Upper lobe of right lung (tissue), 1 donor: ENCODE data around the gene SCUBE1. TPM values are rescaled to one million over a fixed set of nuclear protein-coding genes. Genes with fewer than 3 reads are reported as not detected.
A peak's percentile ranks its signal among the peaks of the same experiment; 100 is the strongest.

Experiments used
- ATAC-seq: fragments of 200-7000 bp; cut with Tn5 transposase; one replicate; pipeline ENCODE4 v1.9.1; 2020; ENCODE audit warnings: mild to moderate bottlenecking, moderate library complexity
- DNase-seq: peaks from one replicate; pipeline ENCODE4 v3.0.0-alpha.2; 2020
- H3K27ac ChIP-seq: fragments of 200-600 bp; one replicate; pipeline ENCODE4 v1.8.0; 2022
- H3K27me3 ChIP-seq: fragments of 200-600 bp; one replicate; pipeline ENCODE4 v1.8.0; 2022; ENCODE audit warnings: mild to moderate bottlenecking
- H3K36me3 ChIP-seq: fragments of 200-600 bp; one replicate; pipeline ENCODE4 v1.8.0; 2022
- H3K4me1 ChIP-seq: fragments of 200-600 bp; one replicate; pipeline ENCODE4 v1.8.0; 2022
- H3K4me3 ChIP-seq: fragments of 200-600 bp; one replicate; pipeline ENCODE4 v1.8.0; 2022; ENCODE audit warnings: mild to moderate bottlenecking
- H3K9me3 ChIP-seq: fragments of 200-600 bp; one replicate; pipeline ENCODE4 v1.8.0; 2022
- CTCF ChIP-seq: fragments of 200-600 bp; IDR thresholded peaks from one replicate; pipeline ENCODE4 v1.8.0; 2022; ENCODE audit warnings: antibody characterized with exemption
- intact Hi-C: fragments of 100-400 bp; cut with DNase I; formaldehyde crosslinking; loops from one replicate; pipeline ENCODE4 v1.11.0; 2022
- total RNA-seq: library from RNA; stranded (reverse); fragmentation: NEBNext Ultra II Directional; extraction: Animal tissue kit (Norgen Biotek cat#: 25700); gene quantifications from one replicate; pipeline ENCODE4 v1.2.1, GENCODE V29; 2021
- donor health status: DM: no; HTN: yes; CAD: no; lungs with severe emphysema.

SCUBE1 gene
- total RNA-seq, 1 donor from 2014 or later = 36.0 TPM

GRCh38 chr22:43235445-43236409 lies 107.4 kb downstream of the SCUBE1 start:
- DNase-seq = no peak
- Histone ChIP-seq H3K36me3 (no peaks in the 10 kb centered on the region), H3K27ac (no peak overlapping the region), H3K4me3 (no peak overlapping the region), H3K9me3 (no peaks in the 10 kb centered on the region), H3K4me1 (peaks cover 36% of the 10 kb centered on the region), H3K27me3 (peaks cover 3% of the 10 kb centered on the region)
- no peak for ATAC-seq
- intact Hi-C loops = no loop called here
- TF ChIP-seq CTCF = no peak

- no peak for TF ChIP-seq CTCF
- Histone ChIP-seq H3K27ac (no peak overlapping the region), H3K36me3 (no peaks in the 10 kb centered on the region), H3K4me3 (no peak overlapping the region), H3K4me1 (peaks cover 25% of the 10 kb centered on the region), H3K9me3 (no peaks in the 10 kb centered on the region), H3K27me3 (peaks cover 7% of the 10 kb centered on the region)
- intact Hi-C loops = no loop called here
- DNase-seq (no peak), ATAC-seq (no peak)
These were observed 108.7 kb downstream of the SCUBE1 start for GRCh38 chr22:43234264-43234988.

- Histone ChIP-seq H3K4me1 (peaks cover 18% of the 10 kb centered on the region), H3K27me3 (peaks cover 7% of the 10 kb centered on the region), H3K27ac (no peak overlapping the region), H3K4me3 (no peak overlapping the region), H3K9me3 (no peaks in the 10 kb centered on the region), H3K36me3 (no peaks in the 10 kb centered on the region)
- DNase-seq = no peak
- intact Hi-C loops = no loop called here
- no peak for TF ChIP-seq CTCF
- ATAC-seq = no peak
These were observed 109.6 kb downstream of the SCUBE1 start for GRCh38 chr22:43233529-43233928.

- Histone ChIP-seq H3K27me3 (peaks cover 7% of the 10 kb centered on the region), H3K36me3 (no peaks in the 10 kb centered on the region), H3K4me3 (no peak overlapping the region), H3K9me3 (no peaks in the 10 kb centered on the region), H3K4me1 (peaks cover 8% of the 10 kb centered on the region), H3K27ac (no peak overlapping the region)
- no peak for TF ChIP-seq CTCF
- ATAC-seq (peak; percentile 19), DNase-seq (no peak)
- intact Hi-C loops = no loop called here
These were observed 110.7 kb downstream of the SCUBE1 start for GRCh38 chr22:43232445-43232844.

- DNase-seq = no peak
- Histone ChIP-seq H3K27me3 (peaks cover 7% of the 10 kb centered on the region), H3K27ac (no peak overlapping the region), H3K36me3 (no peaks in the 10 kb centered on the region), H3K4me3 (no peak overlapping the region), H3K4me1 (peaks cover under 1% of the 10 kb centered on the region), H3K9me3 (no peaks in the 10 kb centered on the region)
- ATAC-seq = no peak
- TF ChIP-seq CTCF = no peak
- intact Hi-C loops = no loop called here
These were observed 111.5 kb downstream of the SCUBE1 start for GRCh38 chr22:43231724-43232034.
